SJCRH30 (cell line): Measurements from ENCODE around the gene EVX2. TPM values are rescaled to one million over a fixed set of nuclear protein-coding genes. Genes with fewer than 3 reads are reported as not detected.

ENCODE experiments used
- DNase-seq, 2 experiments: peaks; one replicate each; pipeline ENCODE4 v3.0.0-alpha.2; 2015 to 2020
- H3K27ac ChIP-seq: fragments of 250-450 bp; sonication (Bioruptor Pico); 2 replicates; pipeline ENCODE4 v1.5.1; 2020; ENCODE audit warnings: mild to moderate bottlenecking, moderate library complexity
- H3K27me3 ChIP-seq: fragments of 250-450 bp; sonication (Bioruptor Pico); 2 replicates; pipeline ENCODE4 v1.5.1; 2020; ENCODE audit warnings: mild to moderate bottlenecking, moderate library complexity
- H3K36me3 ChIP-seq: fragments of 250-450 bp; sonication (Bioruptor Pico); 2 replicates; pipeline ENCODE4 v1.5.1; 2020; ENCODE audit warnings: mild to moderate bottlenecking, moderate library complexity
- H3K4me1 ChIP-seq: fragments of 250-450 bp; sonication (Bioruptor Pico); 2 replicates; pipeline ENCODE4 v1.5.1; 2020; ENCODE audit warnings: mild to moderate bottlenecking, moderate library complexity
- H3K4me3 ChIP-seq: fragments of 250-450 bp; sonication (Bioruptor Pico); 2 replicates; pipeline ENCODE4 v1.5.1; 2020; ENCODE audit warnings: mild to moderate bottlenecking, moderate library complexity
- H3K9me3 ChIP-seq: fragments of 250-450 bp; sonication (Bioruptor Pico); replicated peaks from 2 replicates; pipeline ENCODE4 v1.5.1; 2020; ENCODE audit warnings: mild to moderate bottlenecking, moderate library complexity
- total RNA-seq: library from RNA; depleted of rRNA; stranded (reverse); fragments of >200 nt; shearing (Covaris generic); gene quantifications from 2 replicates; pipeline ENCODE4 v1.2.3, GENCODE V29; 2014

Gene EVX2
- total RNA-seq, 1 experiment from 2014 or later: not detected

DNA sequence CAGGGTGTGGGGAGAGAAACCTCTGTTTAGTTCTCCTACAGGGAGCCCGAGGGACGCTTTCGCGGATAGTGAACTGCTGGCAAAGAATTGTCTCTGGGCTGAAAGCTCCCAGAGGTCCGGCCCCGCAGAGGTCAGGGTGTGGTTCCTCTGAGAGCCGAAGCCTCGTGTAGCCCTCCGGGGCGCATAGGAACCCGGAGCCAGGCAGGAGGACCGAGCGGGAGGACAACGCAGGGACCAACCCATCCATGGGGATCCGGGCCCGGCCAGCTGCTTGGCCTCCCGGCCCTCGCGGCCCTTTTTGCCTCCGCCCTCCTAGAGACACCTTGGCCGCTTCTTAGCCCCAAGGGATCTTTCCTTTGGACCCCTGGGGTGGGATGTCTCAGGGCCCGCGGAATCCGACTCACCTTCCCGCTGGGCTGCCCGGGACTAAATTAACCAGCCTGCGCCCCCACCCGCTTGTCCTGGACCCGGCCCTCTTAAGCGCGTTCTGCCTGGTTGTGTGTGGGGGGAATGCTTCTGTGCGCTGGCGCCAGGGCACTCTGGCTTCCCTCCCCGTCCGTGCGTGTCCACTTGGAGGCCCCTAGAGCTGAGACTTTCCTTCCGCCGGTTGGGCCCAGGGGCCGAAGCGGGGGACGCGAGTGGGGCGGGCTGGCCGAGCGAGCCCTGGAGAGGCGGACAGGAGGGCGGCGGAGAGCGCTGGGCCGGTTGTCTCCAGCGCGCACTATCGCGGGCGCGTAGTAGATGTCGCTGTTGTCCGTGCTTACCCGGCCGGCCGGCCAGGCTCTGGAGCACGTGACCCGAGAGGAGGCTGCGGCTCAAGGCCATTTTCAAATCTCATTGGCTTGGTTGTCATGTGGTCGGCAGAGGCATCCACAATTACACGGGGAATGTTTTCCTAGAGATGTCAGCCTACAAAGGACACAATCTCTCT is 32.4 kb upstream of the EVX2 start, which contains the start of gene HOXD10:
HOXD10 (plus strand) TSS at position 896 of the 931 bp plus-strand sequence. CDS start 56 bp downstream, outside the sequence.
- no peak for DNase-seq
- no peak within 1 kb of the TSS for H3K4me3 ChIP-seq
- H3K4me1 ChIP-seq: peaks cover 8% of the 10 kb centered on the region
- no peaks in the 10 kb centered on the region for H3K27me3 ChIP-seq
- H3K36me3 ChIP-seq: no peaks in the 10 kb centered on the region
- no peaks in the 10 kb centered on the region for H3K9me3 ChIP-seq
- no peak within 1 kb of the TSS for H3K27ac ChIP-seq

DNA sequence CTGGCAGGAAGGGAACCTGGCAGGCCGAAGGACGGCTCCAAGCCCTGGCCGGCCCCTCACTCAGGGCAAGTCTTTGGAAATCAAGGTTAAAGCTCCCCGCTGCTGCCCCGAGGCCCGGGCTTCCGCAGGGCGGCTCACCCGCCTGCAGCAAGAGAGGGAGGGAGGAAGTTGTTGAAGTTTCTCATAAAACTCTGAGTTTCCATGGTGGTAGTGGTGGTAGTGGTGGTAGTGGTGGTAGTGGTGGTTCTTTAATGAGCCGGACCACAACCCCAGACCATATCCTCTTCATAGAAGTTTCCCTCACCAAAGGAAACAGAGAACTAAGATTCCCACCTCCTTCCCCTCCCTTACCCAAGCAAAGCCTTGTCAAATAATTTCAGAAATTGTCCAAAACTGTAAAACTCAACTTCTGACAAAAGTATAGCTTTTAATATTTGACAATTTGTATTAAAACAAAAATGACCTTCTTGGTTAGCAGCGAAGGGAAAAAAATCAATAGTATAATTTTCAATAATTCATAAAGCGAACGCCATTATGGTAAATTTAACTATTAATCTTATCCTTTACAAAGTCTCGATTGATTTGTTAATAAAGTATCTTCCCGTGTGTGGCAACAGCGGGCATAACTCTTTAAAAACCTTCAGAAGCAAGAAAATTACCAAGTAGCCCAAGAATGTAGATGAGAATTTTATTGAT is 31.3 kb upstream of the EVX2 start:
- no peaks in the 10 kb centered on the region for H3K36me3 ChIP-seq
- peak overlapping the region; percentile 42 for H3K4me3 ChIP-seq
- peaks cover 8% of the 10 kb centered on the region for H3K4me1 ChIP-seq
- H3K27ac ChIP-seq: peak overlapping the region; percentile 85
- no peaks in the 10 kb centered on the region for H3K27me3 ChIP-seq
- no peaks in the 10 kb centered on the region for H3K9me3 ChIP-seq
- no peak for DNase-seq

DNA sequence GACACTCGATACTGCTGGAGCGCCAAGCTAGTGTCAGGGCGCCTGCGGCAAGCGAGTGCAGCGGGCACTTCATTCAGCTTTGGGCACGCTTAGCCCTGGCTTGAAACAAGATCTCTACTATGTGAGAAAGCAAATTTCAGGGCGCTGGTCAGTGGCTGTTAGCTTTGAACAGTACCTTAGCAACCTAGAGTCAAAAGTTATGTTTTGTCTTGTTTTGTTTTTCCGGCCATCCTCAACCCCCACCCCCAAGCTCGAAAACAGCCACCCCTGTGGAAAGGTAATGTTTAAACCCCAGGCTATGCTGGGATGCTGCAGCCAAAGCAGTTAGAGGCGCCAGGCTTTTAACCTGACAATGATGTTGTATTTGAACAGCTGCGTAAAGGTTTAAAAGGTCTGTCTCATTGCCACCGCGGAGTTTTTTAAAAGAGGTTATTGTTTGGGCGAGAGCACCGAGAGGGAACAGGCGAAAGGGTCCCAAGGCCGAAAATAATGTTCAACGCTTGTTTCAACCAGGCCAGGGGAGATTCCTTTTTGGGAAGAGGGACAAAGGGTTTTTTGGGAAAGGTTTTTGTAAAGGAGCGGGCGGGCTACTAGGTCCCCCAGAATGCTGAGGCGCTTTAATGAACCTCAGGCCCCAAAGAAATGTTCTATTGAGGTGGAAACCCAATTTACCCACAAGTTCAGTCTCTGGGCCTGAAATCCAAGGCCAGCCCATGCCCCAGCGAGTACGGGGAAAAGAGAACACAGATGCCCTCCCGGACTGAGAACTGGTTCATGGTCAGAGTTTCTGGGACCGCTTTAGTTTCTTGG is 30.6 kb upstream of the EVX2 start:
- Histone ChIP-seq H3K27ac (peak overlapping the region; percentile 85), H3K4me3 (peak overlapping the region; percentile 42), H3K36me3 (no peaks in the 10 kb centered on the region), H3K27me3 (no peaks in the 10 kb centered on the region), H3K4me1 (peaks cover 8% of the 10 kb centered on the region), H3K9me3 (no peaks in the 10 kb centered on the region)
- peak; percentile 76 to 87 for DNase-seq

DNA sequence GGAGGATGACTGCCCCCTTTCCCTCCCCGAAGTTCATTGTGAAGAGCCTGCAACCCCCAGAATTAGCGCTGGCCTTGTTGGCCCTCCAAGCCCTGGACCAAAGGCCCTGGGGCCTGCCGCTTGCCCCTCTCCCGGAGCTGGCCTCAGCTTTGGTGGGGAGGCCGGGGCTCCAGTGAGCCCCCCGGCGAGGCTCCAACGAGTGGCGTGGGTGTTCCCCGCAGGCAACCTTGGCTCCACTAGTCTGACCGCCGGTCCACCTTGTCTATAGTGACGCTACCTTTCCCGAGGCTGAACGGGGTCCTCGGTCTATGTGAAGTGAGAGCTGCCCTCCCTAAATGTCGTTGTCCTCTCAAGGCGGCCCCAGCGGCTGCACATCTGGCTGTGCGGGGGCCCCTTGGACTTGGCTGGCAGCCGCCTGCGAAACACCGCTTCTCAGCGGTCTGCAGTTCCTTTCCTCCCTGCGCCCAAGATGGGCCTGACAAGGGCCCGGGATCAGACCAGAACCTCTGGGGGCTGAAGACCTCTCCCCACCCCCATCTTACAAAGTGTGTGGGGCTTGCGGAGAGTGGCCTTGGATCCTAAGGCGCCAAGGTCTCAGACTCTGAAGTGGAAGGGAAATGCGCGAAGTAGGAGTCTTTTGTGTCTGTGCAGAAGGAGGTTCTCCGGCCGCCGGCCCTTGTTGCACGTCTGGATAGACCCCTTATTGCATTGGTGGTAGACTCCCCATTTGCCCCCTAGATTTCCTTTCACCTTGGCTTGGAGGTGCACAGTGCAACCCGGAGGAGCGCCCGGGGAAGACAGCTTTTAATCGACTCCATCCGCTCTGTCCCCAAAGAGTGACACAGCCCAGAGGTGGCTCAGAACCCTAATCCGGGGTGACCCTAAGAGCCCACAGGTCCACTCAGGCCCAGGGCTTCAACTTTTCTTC is 28.9 kb upstream of the EVX2 start:
- Histone ChIP-seq H3K4me1 (peaks cover 8% of the 10 kb centered on the region), H3K9me3 (no peaks in the 10 kb centered on the region), H3K27me3 (no peaks in the 10 kb centered on the region), H3K36me3 (no peaks in the 10 kb centered on the region), H3K27ac (no peak overlapping the region), H3K4me3 (no peak overlapping the region)
- DNase-seq: no peak

DNA sequence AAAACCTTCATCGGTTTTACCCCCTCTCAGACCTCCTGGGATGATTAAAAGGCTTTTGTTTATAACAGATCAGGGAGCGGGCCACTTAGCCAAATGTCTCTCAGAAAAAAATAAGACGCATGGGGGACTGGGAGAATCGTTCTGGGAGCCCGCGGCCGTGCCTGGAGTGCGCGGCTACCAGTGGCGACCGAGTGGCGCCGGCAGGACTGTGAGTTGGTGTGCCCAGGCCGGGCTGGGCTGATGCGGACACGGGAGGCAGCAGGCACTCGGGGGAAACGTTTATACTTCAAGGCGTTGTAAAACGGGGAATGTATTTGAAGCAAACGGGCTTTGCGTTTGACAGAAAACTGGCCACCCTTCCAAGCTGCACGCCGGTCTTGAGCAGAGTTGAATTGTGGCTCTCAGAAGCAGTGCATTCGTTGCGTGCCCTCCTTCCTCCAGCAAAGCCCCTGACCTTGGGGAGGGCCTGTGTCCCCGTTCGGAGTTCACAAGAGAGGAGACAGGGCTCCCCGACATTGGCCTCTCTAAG is 28.1 kb upstream of the EVX2 start:
- Histone ChIP-seq H3K4me3 (no peak overlapping the region), H3K36me3 (no peaks in the 10 kb centered on the region), H3K27me3 (no peaks in the 10 kb centered on the region), H3K27ac (no peak overlapping the region), H3K4me1 (peaks cover 8% of the 10 kb centered on the region), H3K9me3 (no peaks in the 10 kb centered on the region)
- DNase-seq: no peak

DNA sequence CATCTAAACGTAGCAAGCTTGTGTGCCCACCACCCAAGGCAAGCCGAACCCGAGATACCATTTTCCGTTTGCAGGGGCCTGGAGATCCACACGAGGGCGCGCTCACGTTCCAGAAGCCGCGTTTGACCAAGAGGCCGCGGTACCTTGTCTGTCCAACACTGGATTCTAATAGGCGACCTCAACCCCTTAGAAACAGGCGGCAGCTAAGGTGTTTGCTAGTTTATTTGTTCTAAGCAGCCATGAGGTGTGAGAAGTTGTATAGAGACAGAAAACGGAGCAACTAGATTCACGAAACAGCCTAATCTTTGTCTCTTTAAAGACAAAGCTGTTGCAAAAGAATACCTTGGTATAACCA is 27.5 kb upstream of the EVX2 start:
- no peaks in the 10 kb centered on the region for H3K27me3 ChIP-seq
- H3K27ac ChIP-seq: no peak overlapping the region
- H3K4me3 ChIP-seq: no peak overlapping the region
- peaks cover 8% of the 10 kb centered on the region for H3K4me1 ChIP-seq
- no peaks in the 10 kb centered on the region for H3K9me3 ChIP-seq
- no peaks in the 10 kb centered on the region for H3K36me3 ChIP-seq
- DNase-seq: no peak

DNA sequence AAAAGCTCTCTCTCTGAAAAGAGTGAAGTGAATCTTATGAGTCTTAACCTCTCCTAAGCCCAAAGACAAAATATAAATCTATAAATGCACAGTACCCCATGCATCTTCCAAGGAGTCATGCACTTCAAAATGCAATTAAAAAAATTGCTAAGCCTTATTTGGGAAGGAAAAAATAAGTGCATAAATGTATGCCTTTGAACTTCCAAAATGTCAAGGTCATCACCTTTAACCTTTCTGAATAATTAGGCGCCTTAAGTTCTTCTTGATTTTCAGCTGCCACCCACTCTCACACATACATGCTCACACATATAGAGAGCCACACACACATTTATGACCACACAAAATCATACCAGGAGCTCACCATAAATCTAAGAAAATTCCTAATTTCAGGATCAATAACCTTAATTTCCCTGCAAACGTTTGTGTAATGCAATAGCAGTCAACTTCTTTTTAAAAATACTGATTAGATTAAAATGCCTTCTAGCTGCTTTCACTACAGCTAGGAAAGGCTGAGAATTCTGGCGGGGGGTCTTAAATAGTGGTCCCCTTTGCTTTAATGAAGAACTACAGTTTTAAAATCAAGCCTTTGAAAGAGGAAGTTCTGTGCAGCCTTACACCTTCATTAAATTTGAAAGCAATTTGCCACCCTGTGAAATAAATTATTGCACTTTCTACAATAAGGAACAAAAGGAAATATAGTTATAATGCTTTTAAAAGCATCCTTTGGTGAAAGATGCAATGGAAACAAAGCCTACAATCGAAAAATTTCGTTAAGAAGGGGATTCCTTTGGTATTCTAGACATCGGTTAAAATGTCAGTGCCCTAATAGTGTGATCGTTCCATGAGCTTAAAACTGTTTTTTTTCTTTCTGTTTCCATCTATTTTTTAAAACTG is 26.9 kb upstream of the EVX2 start:
- Histone ChIP-seq H3K27me3 (no peaks in the 10 kb centered on the region), H3K9me3 (no peaks in the 10 kb centered on the region), H3K27ac (no peak overlapping the region), H3K4me3 (no peak overlapping the region), H3K4me1 (peaks cover 8% of the 10 kb centered on the region), H3K36me3 (no peaks in the 10 kb centered on the region)
- DNase-seq: no peak

DNA sequence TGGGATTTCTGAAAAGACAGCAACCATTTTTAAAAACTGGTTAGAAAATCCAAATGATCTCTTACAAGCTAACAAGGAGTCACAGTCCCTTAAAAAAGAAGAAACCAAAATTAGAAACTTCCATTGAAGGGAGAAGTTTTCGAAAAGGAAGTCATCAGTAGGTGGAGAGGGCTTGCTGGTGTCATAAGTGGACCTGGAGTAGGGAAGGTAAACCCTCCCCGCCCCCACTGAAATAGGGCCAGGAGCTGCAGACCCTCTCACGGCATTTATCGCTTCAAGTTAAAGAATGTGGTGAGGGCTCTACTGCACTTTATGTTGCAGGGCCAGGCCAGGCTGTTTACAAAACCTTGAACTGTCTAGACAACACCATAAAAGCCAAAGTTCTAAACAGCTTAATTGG is 26.2 kb upstream of the EVX2 start:
- Histone ChIP-seq H3K4me3 (no peak overlapping the region), H3K27ac (no peak overlapping the region), H3K36me3 (no peaks in the 10 kb centered on the region), H3K4me1 (peaks cover 4% of the 10 kb centered on the region), H3K9me3 (no peaks in the 10 kb centered on the region), H3K27me3 (no peaks in the 10 kb centered on the region)
- DNase-seq: no peak

DNA sequence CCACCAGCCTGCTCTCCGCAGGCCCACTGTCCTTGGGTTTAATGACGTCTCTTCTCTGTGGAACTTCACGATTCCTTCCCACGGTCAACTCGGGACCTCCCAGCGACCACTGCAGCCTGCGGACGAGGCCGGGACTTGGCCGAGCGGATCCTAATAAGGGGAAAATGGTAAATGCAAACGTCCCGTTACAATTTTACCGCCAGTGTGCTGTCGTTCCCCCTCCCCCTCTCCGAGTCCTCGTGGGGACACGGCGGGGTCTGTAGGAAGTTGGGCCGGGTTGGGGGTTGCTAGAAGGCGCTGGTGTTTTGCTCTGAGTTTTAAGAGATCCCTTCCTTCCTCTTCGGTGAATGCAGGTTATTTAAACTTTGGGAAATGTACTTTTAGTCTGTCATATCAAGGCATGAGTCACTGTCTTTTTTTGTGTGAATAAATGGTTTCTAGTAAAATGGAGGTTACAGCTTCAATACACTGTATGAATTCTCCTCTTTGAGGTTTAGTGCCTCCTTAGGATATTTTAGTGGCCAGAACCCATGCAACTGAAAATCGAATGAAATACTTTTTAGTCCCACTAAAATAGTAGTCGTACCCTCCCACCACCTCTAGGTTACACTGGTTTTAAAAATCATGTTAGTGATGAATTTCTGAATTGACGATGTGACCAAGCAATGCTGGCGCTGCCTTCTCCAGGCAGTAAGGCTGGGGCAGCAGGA is 25.6 kb upstream of the EVX2 start:
- H3K27me3 ChIP-seq: no peaks in the 10 kb centered on the region

DNA sequence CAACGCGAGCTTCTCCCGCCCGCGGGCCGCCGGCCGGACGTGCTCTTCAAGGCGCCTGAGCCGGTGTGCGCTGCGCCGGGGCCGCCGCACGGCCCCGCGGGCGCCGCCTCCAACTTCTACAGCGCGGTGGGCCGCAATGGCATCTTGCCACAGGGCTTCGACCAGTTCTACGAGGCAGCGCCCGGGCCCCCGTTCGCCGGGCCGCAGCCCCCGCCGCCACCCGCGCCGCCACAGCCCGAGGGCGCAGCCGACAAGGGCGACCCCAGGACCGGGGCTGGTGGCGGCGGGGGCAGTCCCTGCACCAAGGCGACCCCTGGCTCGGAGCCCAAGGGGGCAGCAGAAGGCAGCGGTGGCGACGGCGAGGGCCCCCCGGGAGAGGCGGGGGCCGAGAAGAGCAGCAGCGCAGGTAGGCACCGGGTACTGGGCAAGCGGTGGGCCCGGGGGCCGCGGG is 24.0 kb upstream of the EVX2 start:
- no peaks in the 10 kb centered on the region for H3K27me3 ChIP-seq
- H3K9me3 ChIP-seq: no peaks in the 10 kb centered on the region
- H3K4me3 ChIP-seq: peak overlapping the region; percentile 58
- H3K27ac ChIP-seq: no peak overlapping the region
- peak in 1 of 2 experiments; percentile 24 for DNase-seq
- no peaks in the 10 kb centered on the region for H3K4me1 ChIP-seq
- no peaks in the 10 kb centered on the region for H3K36me3 ChIP-seq

More for the DNA sequence above, 25.6 kb upstream of the EVX2 start:
- Histone ChIP-seq H3K4me1 (no peaks in the 10 kb centered on the region), H3K9me3 (no peaks in the 10 kb centered on the region), H3K36me3 (no peaks in the 10 kb centered on the region), H3K27ac (no peak overlapping the region), H3K4me3 (no peak overlapping the region)
- DNase-seq: no peak

DNA sequence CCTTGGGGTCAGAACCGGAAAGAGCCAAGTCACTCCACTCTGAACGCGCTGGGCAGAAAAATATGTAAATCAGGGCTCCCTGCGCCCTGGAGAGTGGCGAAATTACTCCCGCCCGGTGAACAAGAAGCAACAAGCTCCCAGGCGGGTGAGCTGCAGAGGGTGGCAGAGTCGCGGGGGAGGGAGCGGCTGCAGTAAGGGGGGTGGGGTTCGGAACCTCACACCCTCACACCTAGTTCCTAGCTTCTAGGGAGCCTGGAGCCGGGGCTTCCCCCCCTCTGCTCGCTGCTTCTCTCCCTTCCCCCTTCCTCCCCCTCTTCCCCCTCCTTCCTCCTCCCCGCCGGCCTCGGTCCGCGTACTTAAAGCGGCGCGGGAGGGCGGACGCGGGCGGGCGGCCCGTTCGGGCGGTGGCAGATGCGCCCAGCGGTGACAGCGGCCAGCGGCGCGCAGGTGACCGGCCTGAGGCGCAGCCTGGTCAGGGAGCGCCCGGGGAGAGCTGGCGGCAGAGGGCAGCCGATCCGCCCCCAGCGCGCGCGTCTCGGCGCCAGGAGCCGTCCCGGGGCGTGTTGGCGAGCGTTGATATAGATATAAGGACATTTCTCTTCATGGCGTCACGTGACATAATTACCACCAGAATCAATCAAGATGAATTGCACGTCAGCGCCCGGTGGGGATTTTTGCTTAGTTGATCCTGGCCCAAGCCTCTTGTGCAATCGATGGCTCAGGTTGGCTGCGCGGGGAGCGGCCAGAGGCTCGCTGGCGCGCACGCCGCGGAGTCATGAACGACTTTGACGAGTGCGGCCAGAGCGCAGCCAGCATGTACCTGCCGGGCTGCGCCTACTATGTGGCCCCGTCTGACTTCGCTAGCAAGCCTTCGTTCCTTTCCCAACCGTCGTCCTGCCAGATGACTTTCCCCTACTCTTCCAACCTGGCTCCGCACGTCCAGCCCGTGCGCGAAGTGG is 23.1 kb upstream of the EVX2 start, which contains the start of gene HOXD11:
HOXD11 (plus strand) TSS at position 700 of the 959 bp plus-strand sequence; CDS start at position 776, 76 bp downstream.
- no peaks in the 10 kb centered on the region for H3K4me1 ChIP-seq
- no peaks in the 10 kb centered on the region for H3K27me3 ChIP-seq
- peak in 1 of 2 experiments; percentile 14 for DNase-seq
- H3K27ac ChIP-seq: no peak within 1 kb of the TSS
- H3K36me3 ChIP-seq: no peaks in the 10 kb centered on the region
- H3K9me3 ChIP-seq: no peaks in the 10 kb centered on the region
- H3K4me3 ChIP-seq: peak within 1 kb of the TSS; percentile 58
